H9 (cell line): ENCODE measurements around the gene WDSUB1. TPM values are rescaled to one million over a fixed set of nuclear protein-coding genes. Genes with fewer than 3 reads are reported as not detected.

Experiments used
- DNase-seq: peaks from one replicate; pipeline ENCODE4 v3.0.0-alpha.2; 2017
- H2AFZ ChIP-seq: one replicate; pipeline ENCODE4 v1.6.1; 2013; ENCODE audit warnings: mild to moderate bottlenecking, low read length, control low read depth, moderate library complexity
- H2AK5ac ChIP-seq: 2 replicates; pipeline ENCODE4 v1.6.1; 2013; ENCODE audit warnings: low read length, control low read depth, mixed read lengths; ENCODE audit not compliant: insufficient read length
- H2BK120ac ChIP-seq: one replicate; pipeline ENCODE4 v1.6.1; 2013; ENCODE audit warnings: low read depth, mild to moderate bottlenecking, low read length, control low read depth, inconsistent platforms; ENCODE audit not compliant: poor library complexity, severe bottlenecking
- H2BK12ac ChIP-seq: 2 replicates; pipeline ENCODE4 v1.6.1; 2013; ENCODE audit warnings: low read length, control low read depth, mixed read lengths, low read depth; ENCODE audit not compliant: insufficient read length
- H2BK15ac ChIP-seq: 2 replicates; pipeline ENCODE4 v1.6.1; 2013; ENCODE audit warnings: low read depth, low read length, control low read depth
- H2BK20ac ChIP-seq: one replicate; pipeline ENCODE4 v1.6.1; 2013; ENCODE audit warnings: low read depth, mild to moderate bottlenecking, low read length, control low read depth, inconsistent platforms; ENCODE audit not compliant: poor library complexity, severe bottlenecking
- H2BK5ac ChIP-seq: 2 replicates; pipeline ENCODE4 v1.6.1; 2013; ENCODE audit warnings: low read length, control low read depth, mixed read lengths; ENCODE audit not compliant: insufficient read length
- H3K14ac ChIP-seq: 2 replicates; pipeline ENCODE4 v1.6.1; 2013; ENCODE audit warnings: low read length, control low read depth; ENCODE audit not compliant: insufficient read depth
- H3K18ac ChIP-seq: 2 replicates; pipeline ENCODE4 v1.6.1; 2013; ENCODE audit warnings: low read depth, mild to moderate bottlenecking, mixed read lengths, low read length, control low read depth; ENCODE audit not compliant: insufficient read length
- H3K23ac ChIP-seq: 2 replicates; pipeline ENCODE4 v1.6.1; 2013; ENCODE audit warnings: low read length, control low read depth, mixed read lengths, low read depth; ENCODE audit not compliant: insufficient read length
- H3K23me2 ChIP-seq: 2 replicates; pipeline ENCODE4 v1.6.1; 2013; ENCODE audit warnings: low read depth, mild to moderate bottlenecking, mixed read lengths, low read length, control low read depth; ENCODE audit not compliant: insufficient read length, poor library complexity, severe bottlenecking
- H3K27ac ChIP-seq: 2 replicates; pipeline ENCODE4 v1.5.1; 2013; ENCODE audit warnings: low read length, control low read depth, mixed read lengths, low read depth; ENCODE audit not compliant: insufficient read length
- H3K27me3 ChIP-seq: 2 replicates; pipeline ENCODE4 v1.6.1; 2013; ENCODE audit warnings: low read length, control low read depth, inconsistent platforms; ENCODE audit not compliant: insufficient read depth
- H3K4ac ChIP-seq: 2 replicates; pipeline ENCODE4 v1.6.1; 2013; ENCODE audit warnings: low read depth, mild to moderate bottlenecking, control low read depth, inconsistent platforms, low read length, moderate library complexity
- H3K4me1 ChIP-seq: 2 replicates; pipeline ENCODE4 v1.6.1; 2013; ENCODE audit warnings: low read length, control low read depth, inconsistent platforms; ENCODE audit not compliant: insufficient read depth
- H3K4me2 ChIP-seq: 2 replicates; pipeline ENCODE4 v1.6.1; 2013; ENCODE audit warnings: low read length, control low read depth, mixed read lengths; ENCODE audit not compliant: insufficient read length, insufficient read depth
- H3K56ac ChIP-seq: 2 replicates; pipeline ENCODE4 v1.6.1; 2013; ENCODE audit warnings: low read depth, mild to moderate bottlenecking, mixed read lengths, low read length, control low read depth; ENCODE audit not compliant: insufficient read length
- H3K79me1 ChIP-seq: 2 replicates; pipeline ENCODE4 v1.6.1; 2013; ENCODE audit warnings: low read depth, mild to moderate bottlenecking, moderate library complexity, low read length, control low read depth, inconsistent platforms; ENCODE audit not compliant: insufficient read depth, poor library complexity, severe bottlenecking
- H3K79me2 ChIP-seq: 2 replicates; pipeline ENCODE4 v1.6.1; 2013; ENCODE audit warnings: low read length, control low read depth, inconsistent platforms; ENCODE audit not compliant: insufficient read depth
- H3K9ac ChIP-seq: 2 replicates; pipeline ENCODE4 v1.6.1; 2013; ENCODE audit warnings: low read length, control low read depth, mixed read lengths; ENCODE audit not compliant: insufficient read length; ENCODE audit errors: extremely low read depth
- H3K9me3 ChIP-seq: one replicate; pipeline ENCODE4 v1.6.1; 2013; ENCODE audit warnings: low read depth, low read length, inconsistent platforms; ENCODE audit not compliant: control insufficient read depth
- H3T11ph ChIP-seq: one replicate; pipeline ENCODE4 v1.6.1; 2013; ENCODE audit warnings: mild to moderate bottlenecking, low read length, control low read depth, inconsistent platforms
- H4K20me1 ChIP-seq: one replicate; pipeline ENCODE4 v1.6.1; 2013; ENCODE audit not compliant: control insufficient read depth, insufficient read length, insufficient read depth
- H4K5ac ChIP-seq: 2 replicates; pipeline ENCODE4 v1.6.1; 2013; ENCODE audit warnings: low read depth, mild to moderate bottlenecking, mixed read lengths, low read length, control low read depth; ENCODE audit not compliant: insufficient read length
- H4K8ac ChIP-seq: replicated peaks from 2 replicates; pipeline ENCODE4 v1.6.1; 2013; ENCODE audit warnings: low read length, control low read depth, mixed read lengths, low read depth; ENCODE audit not compliant: insufficient read length
- H4K91ac ChIP-seq: 2 replicates; pipeline ENCODE4 v1.6.1; 2013; ENCODE audit warnings: low read depth, mild to moderate bottlenecking, moderate library complexity, mixed read lengths, low read length, control low read depth; ENCODE audit not compliant: insufficient read length
- H3K27ac Mint-ChIP-seq, 3 experiments: 2 replicates in 2 of 3; 3 replicates in 1 of 3; pipeline ENCODE4 v1.8.0; 2020 to 2021; ENCODE audit warnings: mixed read lengths in 3 of 3, mild to moderate bottlenecking in 1 of 3, moderate library complexity in 1 of 3
- H3K27me3 Mint-ChIP-seq: 2 replicates; pipeline ENCODE4 v1.8.0; 2021; ENCODE audit warnings: low read depth, mild to moderate bottlenecking, moderate library complexity, mixed read lengths
- H3K36me3 Mint-ChIP-seq, 3 experiments: 2 replicates in 2 of 3; 3 replicates in 1 of 3; pipeline ENCODE4 v1.8.0; 2020 to 2021; ENCODE audit warnings: low read depth in 3 of 3, mixed read lengths in 3 of 3; ENCODE audit not compliant: insufficient read depth in 1 of 3
- H3K4me1 Mint-ChIP-seq, 2 experiments: 2 replicates each; pipeline ENCODE4 v1.8.0; 2020; ENCODE audit warnings: mixed read lengths in 2 of 2
- H3K4me3 Mint-ChIP-seq, 2 experiments: 2 replicates in 1 of 2; 3 replicates in 1 of 2; pipeline ENCODE4 v1.8.0; 2020 to 2021; ENCODE audit warnings: mild to moderate bottlenecking in 2 of 2, mixed read lengths in 2 of 2, moderate library complexity in 1 of 2
- H3K9me3 Mint-ChIP-seq, 2 experiments: 2 replicates in 1 of 2; 3 replicates in 1 of 2; pipeline ENCODE4 v1.8.0; 2020; ENCODE audit warnings: mild to moderate bottlenecking in 2 of 2, mixed read lengths in 2 of 2, moderate library complexity in 1 of 2
- WGBS: extraction: QIAGEN DNeasy Blood & Tissue Kit; methylation state at CpG from one replicate; pipeline ENCODE4 v1.1.7; 2013; ENCODE audit warnings: missing lambda C conversion rate, low lambda C conversion rate, mixed read lengths; ENCODE audit not compliant: insufficient read length; ENCODE audit errors: extremely low coverage; 5-methylcytosine and 5-hydroxymethylcytosine counted together
- total RNA-seq: library from RNA; stranded (reverse); gene quantifications from 2 replicates; pipeline ENCODE4 v1.2.1, GENCODE V29; 2021
- TF ChIP-seq, protein P1 (sequence below): fragments of 200-600 bp; sonication (generic); conservative IDR thresholded peaks from 3 replicates; pipeline ENCODE4 v1.8.0; 2021; ENCODE audit warnings: antibody characterized with exemption, mild to moderate bottlenecking

The WDSUB1 gene
- total RNA-seq, 1 experiment from 2014 or later = 5.5 TPM

DNA sequence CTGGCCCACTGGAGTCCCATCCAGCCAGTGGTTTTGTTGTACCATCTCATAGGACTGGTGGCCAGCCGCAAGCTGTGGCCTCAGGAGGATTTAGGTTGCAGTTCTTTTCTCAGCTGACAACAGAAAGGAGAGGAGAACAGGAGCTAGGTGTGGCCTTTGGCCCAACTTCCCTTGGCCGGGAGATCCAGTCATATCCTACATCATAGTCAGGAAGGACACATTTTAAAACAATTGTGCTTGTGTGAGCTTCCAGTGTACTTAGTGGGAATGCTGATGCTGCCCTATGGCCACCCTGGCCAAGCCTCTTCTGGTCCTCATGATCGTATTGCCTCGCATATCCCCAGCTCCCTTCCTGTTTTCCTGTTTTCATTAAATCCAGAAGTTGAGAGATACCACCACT is 98.1 kb downstream of the WDSUB1 start:
- H3K4ac ChIP-seq = no peak overlapping the region
- Mint-ChIP-seq H3K9me3 (no peaks in the 10 kb centered on the region), H3K36me3 (no peaks in the 10 kb centered on the region), H3K4me1 (peaks cover 1 to 2% of the 10 kb centered on the region in 2 experiments; a peak in 3 of 4 replicates), H3K4me3 (no peak overlapping the region), H3K27ac (no peak overlapping the region), H3K27me3 (no peaks in the 10 kb centered on the region)
- DNase-seq = no peak
- H3T11ph ChIP-seq = no peak overlapping the region
- H3K18ac ChIP-seq = no peak overlapping the region
- no peak overlapping the region for H2BK15ac ChIP-seq
- H3K14ac ChIP-seq = no peak overlapping the region
- H3K27me3 ChIP-seq = no peaks in the 10 kb centered on the region
- no peak overlapping the region for H2BK20ac ChIP-seq
- whole genome bisulfite sequencing = no CpG with 5 or more reads among the region's 4 CpGs
- no peak overlapping the region for H3K56ac ChIP-seq
- H2BK12ac ChIP-seq = no peak overlapping the region
- no peak overlapping the region for H2AFZ ChIP-seq
- no peak overlapping the region for H2BK5ac ChIP-seq
- no peak overlapping the region for H2AK5ac ChIP-seq
- no peak overlapping the region for H3K23ac ChIP-seq
- no peaks in the 10 kb centered on the region for H3K79me2 ChIP-seq
- H4K20me1 ChIP-seq = no peaks in the 10 kb centered on the region
- H3K23me2 ChIP-seq = no peaks in the 10 kb centered on the region
- TF ChIP-seq, protein P1, sequence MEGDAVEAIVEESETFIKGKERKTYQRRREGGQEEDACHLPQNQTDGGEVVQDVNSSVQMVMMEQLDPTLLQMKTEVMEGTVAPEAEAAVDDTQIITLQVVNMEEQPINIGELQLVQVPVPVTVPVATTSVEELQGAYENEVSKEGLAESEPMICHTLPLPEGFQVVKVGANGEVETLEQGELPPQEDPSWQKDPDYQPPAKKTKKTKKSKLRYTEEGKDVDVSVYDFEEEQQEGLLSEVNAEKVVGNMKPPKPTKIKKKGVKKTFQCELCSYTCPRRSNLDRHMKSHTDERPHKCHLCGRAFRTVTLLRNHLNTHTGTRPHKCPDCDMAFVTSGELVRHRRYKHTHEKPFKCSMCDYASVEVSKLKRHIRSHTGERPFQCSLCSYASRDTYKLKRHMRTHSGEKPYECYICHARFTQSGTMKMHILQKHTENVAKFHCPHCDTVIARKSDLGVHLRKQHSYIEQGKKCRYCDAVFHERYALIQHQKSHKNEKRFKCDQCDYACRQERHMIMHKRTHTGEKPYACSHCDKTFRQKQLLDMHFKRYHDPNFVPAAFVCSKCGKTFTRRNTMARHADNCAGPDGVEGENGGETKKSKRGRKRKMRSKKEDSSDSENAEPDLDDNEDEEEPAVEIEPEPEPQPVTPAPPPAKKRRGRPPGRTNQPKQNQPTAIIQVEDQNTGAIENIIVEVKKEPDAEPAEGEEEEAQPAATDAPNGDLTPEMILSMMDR = no peak
- no peaks in the 10 kb centered on the region for H3K9me3 ChIP-seq
- no peak overlapping the region for H4K91ac ChIP-seq
- H4K8ac ChIP-seq = no peak overlapping the region
- no peak overlapping the region for H3K4me2 ChIP-seq
- H3K79me1 ChIP-seq = no peaks in the 10 kb centered on the region
- no peak overlapping the region for H2BK120ac ChIP-seq
- no peak overlapping the region for H3K9ac ChIP-seq
- H3K4me1 ChIP-seq = no peaks in the 10 kb centered on the region
- no peak overlapping the region for H3K27ac ChIP-seq
- no peak overlapping the region for H4K5ac ChIP-seq
